VCaP (cell line): ENCODE measurements around the gene C2CD4D.

Source experiments
- H3K27ac ChIP-seq: fragments of 450-650 bp; 2 replicates; pipeline ENCODE4 v1.5.1; 2017
- TF ChIP-seq, protein P1 (sequence below): fragments of 450-650 bp; conservative IDR thresholded peaks from 2 replicates; pipeline ENCODE4 v1.5.1; 2017; ENCODE audit warnings: mild to moderate bottlenecking, moderate library complexity

The C2CD4D gene

DNA sequence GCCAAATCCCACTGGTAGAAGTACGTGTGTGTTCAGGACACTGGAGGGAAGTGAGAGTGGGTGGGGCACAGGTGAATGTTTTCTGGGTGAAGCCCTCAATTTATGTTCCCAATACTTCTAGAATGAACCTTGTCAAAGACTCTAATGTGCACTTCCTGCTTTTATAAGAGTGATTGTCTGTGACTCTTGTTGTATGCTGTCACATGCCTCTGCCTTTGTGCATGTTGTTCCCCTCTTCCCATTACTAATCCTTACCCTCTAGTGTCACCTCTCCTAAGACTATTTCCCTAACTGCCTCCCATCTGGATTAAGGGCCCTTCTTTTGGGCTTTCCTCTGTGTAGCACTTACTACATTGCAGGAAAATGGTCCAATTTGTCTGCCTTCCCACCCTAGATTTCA lies 31.9 kb downstream of the C2CD4D start:
- H3K27ac ChIP-seq: no peak overlapping the region
- TF ChIP-seq, protein P1, sequence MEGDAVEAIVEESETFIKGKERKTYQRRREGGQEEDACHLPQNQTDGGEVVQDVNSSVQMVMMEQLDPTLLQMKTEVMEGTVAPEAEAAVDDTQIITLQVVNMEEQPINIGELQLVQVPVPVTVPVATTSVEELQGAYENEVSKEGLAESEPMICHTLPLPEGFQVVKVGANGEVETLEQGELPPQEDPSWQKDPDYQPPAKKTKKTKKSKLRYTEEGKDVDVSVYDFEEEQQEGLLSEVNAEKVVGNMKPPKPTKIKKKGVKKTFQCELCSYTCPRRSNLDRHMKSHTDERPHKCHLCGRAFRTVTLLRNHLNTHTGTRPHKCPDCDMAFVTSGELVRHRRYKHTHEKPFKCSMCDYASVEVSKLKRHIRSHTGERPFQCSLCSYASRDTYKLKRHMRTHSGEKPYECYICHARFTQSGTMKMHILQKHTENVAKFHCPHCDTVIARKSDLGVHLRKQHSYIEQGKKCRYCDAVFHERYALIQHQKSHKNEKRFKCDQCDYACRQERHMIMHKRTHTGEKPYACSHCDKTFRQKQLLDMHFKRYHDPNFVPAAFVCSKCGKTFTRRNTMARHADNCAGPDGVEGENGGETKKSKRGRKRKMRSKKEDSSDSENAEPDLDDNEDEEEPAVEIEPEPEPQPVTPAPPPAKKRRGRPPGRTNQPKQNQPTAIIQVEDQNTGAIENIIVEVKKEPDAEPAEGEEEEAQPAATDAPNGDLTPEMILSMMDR: no peak

DNA sequence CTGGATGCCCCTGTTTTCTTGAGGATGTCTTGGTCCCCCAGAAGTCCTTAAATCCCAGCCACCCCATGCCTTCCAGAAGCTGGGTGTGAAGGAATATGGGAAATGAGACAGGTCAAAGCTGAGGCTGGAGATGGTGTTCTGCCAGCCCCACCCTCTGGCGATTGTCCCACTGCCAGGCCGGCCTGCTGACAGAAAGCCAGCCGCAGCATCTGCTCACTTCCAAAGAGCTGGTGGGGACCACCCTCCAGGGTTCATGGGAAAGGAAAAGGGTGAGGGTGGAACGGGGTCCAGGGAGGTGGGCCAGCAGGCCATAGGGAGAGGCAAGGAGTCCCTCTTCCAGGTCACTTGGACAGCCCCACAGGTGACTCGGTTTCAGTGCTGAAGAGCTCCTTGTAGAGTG lies 32.5 kb downstream of the C2CD4D start:
- H3K27ac ChIP-seq: no peak overlapping the region
- TF ChIP-seq, protein P1: no peak

DNA sequence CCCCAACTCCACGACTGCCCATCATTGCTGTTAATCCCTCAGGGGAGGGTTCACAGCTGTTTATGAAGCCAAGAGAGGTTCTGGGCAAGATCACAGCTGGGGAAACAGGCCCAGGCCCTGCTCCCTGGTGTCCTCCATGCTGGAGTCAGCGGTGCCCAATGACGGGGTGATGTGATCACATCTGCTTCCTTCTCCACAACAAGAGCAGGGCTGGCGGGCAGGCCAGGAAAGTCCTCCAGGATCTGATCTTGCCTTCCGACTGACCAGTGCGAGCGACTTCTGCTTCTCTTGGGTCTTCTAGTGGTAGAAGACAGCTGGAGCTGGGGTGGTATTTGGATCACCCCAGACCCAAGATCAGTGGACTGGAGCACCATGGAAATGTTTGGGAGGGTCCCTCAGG lies 33.5 kb downstream of the C2CD4D start:
- H3K27ac ChIP-seq: no peak overlapping the region
- TF ChIP-seq, protein P1: no peak

DNA sequence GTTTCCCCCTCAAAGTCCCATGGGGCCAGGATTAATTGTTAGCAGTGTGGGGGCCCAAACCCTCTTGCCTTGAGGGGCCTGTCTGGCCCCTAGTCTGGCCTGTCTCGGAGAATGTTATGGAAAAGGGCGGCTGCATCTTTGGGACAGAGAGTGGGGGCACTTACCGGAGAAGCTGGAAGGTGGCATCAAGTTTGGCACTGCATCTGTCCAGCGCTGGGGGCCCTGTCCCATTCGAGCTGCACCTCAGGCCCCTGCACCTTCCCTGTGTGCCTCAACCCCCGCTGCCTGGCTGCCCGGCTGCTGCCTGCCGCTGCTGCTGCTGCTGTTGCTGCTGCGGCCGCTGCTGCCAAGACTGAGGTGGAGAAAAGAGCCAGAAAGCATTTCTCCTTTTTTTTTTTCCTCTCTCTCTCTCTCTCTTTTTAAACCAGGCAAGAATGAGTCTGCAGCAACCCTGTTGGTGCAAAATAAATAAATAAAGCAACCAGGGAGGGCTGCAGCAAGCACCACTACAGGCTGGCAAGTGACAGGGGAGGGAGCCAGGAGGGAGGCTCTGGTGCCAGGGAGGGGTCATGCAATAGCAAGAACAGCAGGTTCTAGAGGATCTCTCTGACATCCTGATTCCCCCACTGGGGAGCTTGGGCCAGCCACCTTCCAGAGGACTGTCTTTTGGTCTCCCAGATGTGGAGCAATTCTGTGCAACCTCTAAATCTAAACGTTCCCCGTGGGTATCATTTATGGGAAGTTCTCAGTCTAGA lies 34.4 kb downstream of the C2CD4D start, which contains the start of gene LINGO4:
Gene LINGO4, minus strand, starts transcription at position 354 of the 755 bp plus-strand sequence. CDS start 2,715 bp downstream, outside the sequence.
- TF ChIP-seq, protein P1: no peak
- H3K27ac ChIP-seq: no peak within 1 kb of the TSS

DNA sequence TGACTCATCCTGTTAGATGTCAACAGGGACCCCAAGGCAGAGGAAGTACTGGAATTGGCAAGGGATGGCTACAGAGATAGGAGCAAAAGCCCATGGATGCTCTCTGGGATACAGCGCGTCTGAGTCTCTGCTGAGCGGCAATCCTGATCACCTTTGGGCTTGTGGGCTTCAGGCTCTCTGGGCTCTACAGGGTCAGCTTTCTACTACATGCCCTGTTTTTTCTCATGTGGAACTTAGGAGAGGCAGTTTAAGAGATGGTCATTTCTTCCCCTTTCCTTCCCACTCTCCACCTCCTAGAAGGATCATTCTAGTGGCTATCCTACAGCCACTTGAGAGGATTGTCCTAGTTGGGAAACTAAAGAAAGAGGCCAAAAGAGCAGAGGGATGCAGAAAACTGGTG lies 35.7 kb downstream of the C2CD4D start:
- no peak overlapping the region for H3K27ac ChIP-seq
- TF ChIP-seq, protein P1: no peak

DNA sequence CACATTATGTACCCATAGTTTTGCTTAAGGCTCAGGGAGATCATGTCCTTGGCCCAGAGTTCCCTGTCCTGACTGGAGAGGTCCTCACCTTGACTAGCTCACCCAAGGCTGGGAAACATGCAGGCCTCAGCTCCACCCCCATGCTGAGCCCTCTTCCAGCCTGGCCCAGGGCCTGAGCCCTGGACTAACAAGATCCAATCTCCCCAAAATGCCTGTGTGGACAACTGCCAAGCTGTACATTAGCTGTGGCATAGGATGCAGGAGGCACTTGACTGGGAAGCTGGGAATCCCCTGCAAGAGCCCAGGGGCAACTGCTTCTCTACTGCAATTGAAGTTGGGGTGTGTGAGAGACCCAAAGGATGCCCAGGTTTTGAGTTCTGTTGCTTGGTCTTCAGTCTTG lies 36.5 kb downstream of the C2CD4D start:
- TF ChIP-seq, protein P1: no peak
- H3K27ac ChIP-seq: no peak overlapping the region

DNA sequence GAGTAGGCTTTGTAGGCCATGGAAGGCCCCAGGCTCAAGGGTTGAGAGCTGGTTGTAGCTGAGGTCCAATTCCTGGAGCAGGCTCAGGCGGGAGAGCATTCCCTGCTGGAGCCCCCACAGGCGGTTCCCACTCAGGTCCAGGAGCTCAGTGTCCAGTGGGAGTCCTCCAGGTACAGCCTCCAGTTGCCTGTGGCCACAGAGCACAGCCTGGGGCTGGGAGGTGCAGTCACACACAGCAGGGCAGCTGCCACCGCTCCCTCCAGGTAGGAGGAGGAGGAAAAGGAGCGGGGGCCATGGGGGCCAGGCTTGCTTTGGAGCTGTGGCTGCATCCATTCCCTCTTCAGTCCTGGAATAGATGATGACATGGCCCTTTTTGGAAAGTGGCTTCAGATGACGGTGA lies 37.2 kb downstream of the C2CD4D start:
- TF ChIP-seq, protein P1: no peak
- no peak overlapping the region for H3K27ac ChIP-seq
